NB4 (cell line): ENCODE results near the gene NBPF8.
"Not testable (repeated sequence)": the region's sequence is repeated elsewhere in the genome, so short reads cannot be mapped to it uniquely, and the experiment has no call there.

ENCODE experiments used
- DNase-seq: peaks from one replicate; pipeline ENCODE4 v3.0.0; 2010; ENCODE audit warnings: low read depth
- H3K4me3 ChIP-seq: one replicate; pipeline ENCODE4 v1.5.1; 2011; ENCODE audit warnings: mild to moderate bottlenecking, low read depth, low read length, moderate library complexity

Gene NBPF8

GRCh38 chr1:120414911-120415480 is at the start of gene NBPF8:
TSS of gene NBPF8 (plus strand) at chr1:120415035. CDS start at chr1:120436523, 21,488 bp downstream.
- H3K4me3 ChIP-seq, result peak within 1 kb of the TSS; percentile 64
- DNase-seq, result peak; percentile 77

DNA sequence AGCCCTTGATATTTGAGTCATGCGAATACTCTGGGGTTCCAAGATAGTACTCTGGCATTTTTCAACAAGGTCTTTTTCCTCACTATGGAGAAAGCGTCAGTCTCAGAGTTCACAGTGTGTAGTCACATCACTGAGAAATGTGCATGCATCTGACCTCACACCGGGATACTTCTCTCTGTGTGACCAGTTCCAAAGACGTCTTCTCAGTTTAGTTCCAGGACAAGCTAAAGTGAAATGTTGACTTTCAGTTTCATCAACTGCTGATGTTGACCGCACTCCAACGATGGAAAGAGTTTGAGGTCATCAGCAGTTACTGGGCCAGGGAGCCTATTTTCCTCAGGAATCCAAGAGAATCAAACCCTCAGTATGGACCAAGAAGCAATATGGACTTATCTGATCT is 47.1 kb upstream of the NBPF8 start:
- H3K4me3 ChIP-seq, DNase-seq: not testable (repeated sequence)

GRCh38 chr1:120386651-120387050 is 28.2 kb upstream of the NBPF8 start:
- H3K4me3 ChIP-seq, DNase-seq: not testable (repeated sequence)

GRCh38 chr1:120388597-120389126 is 26.2 kb upstream of the NBPF8 start:
- not testable (repeated sequence) for H3K4me3 ChIP-seq
- peak; percentile 65 for DNase-seq

DNA sequence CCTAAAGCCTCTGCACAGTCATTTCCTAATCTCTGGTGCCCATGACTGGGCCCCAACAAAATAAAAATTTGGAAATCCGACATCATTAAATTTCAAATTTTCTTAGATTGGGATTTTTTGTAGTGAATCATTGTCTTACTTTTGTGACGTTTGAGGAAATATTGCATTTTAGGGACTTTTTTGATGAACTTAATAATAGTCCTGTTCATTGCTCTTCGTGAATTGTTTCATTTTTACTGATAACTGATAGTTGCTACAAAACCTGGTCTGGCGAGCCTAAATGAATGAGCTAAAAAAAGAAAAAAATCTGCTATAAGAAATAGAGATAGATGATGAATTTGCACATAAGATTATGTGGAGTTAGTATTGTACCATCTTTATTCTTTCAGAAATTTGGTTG is 23.5 kb upstream of the NBPF8 start:
- not testable (repeated sequence) for DNase-seq

GRCh38 chr1:120393316-120394232 is 21.3 kb upstream of the NBPF8 start:
- H3K4me3 ChIP-seq, DNase-seq: not testable (repeated sequence)

More for the DNA sequence above, 23.5 kb upstream of the NBPF8 start:
- not testable (repeated sequence) for H3K4me3 ChIP-seq

- H3K4me3 ChIP-seq, DNase-seq: not testable (repeated sequence)
Observed at GRCh38 chr1:120405348-120405747, 9.5 kb upstream of the NBPF8 start.

DNA sequence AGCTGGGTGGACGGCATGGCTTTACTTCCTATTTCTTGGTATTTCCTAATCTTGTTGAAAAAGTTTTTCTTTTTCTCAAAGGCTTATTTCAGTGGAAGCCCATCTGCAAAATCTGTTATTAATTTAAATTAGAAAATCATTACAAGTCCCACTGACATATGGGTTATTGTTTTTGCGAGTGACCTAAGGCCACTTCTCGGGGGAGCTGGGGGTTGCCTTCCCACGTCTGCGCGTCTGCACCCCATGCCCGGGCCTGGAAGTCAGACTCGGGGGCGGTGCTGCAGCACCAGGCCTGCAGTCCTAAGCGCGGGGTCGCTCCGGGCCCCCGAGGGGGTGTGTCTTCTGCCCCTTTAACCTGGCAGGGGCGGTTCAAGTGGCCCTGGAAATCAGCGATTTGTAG is 384 bp upstream of the NBPF8 start:
- H3K4me3 ChIP-seq, result peak overlapping the region; percentile 36
- peak; percentile 38 for DNase-seq

- peak; percentile 29 for DNase-seq
- H3K4me3 ChIP-seq, result peak overlapping the region; percentile 64
Observed at GRCh38 chr1:120415492-120415961, 692 bp downstream of the NBPF8 start.

DNA sequence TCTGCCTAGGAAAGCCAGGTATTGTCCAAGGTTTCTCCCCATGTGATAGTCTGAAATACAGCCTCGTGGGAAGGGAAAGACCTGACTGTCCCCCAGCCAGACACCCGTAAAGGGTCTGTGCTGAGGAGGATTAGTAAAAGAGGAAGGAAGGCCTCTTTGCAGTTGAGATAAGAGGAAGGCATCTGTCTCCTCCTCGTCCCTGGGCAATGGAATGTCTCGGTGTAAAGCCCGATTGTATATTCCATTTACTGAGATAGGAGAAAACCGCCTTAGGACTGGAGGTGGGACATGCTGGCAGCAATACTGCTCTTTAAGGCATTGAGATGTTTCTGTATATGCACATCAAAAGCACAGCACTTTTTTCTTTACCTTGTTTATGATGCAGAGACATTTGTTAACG is 10.2 kb downstream of the NBPF8 start:
- DNase-seq, H3K4me3 ChIP-seq: not testable (repeated sequence)

- DNase-seq, H3K4me3 ChIP-seq: not testable (repeated sequence)
Observed at GRCh38 chr1:120431626-120432025, 16.8 kb downstream of the NBPF8 start.

DNA sequence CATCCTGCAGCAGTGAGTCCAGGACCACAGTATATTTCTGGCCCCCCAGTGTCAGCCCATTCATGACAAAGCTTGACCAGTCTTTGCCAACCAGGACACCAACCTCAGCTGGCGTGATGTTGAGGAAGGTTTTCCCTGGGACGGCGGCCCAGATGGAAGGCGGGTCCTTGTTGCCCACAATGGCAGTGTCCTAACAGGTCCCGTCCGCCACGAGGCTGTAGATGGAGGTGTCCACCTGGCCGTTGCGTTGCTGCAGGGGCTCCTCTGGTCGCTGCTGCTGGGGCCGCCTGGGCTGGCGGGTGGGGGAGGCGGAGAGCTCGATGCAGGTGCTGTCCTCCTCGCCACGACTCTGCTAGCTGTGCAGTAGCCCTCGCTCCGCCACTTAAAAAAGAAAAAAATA is 19.0 kb downstream of the NBPF8 start:
- not testable (repeated sequence) for H3K4me3 ChIP-seq, DNase-seq

DNA sequence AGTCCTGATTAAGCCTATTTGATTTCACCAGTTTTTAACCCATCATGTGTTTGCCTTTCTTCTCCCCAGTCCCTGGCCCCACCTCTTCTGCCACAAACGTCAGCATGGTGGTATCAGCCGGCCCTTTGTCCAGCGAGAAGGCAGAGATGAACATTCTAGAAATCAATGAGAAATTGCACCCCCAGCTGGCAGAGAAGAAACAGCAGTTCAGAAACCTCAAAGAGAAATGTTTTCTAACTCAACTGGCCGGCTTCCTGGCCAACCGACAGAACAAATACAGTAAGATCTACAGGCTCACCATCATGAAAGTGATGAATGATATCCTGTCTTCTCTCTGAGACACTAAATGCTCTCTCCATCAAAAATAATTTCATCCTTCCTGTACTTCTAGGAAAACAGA is 34.3 kb downstream of the NBPF8 start:
- not testable (repeated sequence) for H3K4me3 ChIP-seq, DNase-seq
